ENCODE results near the gene SH3BP2.

DNA sequence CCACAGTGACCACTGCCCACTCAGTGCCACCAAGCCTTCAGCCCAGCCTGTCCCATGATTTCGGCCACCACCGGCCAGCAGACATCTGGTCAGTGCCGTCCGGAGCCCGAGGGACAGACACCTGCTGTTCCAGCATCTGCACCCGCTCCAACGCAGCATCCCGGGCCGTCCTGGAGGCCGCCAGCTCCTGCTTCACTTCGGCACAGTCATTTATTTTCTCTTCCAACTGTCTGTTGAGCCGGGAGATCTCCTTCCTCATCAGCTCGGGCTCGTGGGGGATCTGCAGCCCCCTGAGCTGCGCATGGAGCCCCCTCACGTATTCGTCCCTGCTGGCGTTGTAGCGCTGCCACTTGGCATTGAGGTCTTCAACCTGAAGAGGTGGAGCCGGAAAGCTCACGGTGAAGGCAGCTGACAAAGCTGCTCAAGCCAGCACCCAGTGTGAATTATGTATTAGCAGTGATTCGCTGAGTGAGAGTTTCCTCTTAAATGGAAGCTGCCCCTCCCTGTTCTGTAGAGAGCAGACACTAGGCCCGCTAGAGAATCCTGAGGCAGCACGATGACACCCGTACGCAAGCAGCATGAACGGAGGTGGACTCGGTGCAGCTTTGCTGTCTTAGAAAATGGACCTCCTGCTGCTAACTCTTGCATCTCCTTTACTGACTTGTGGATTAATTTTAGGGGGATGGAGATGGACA lies 48.2 kb upstream of the SH3BP2 start:
- TF ChIP-seq EZH2 (IDR thresholded peaks at IDR 0.05) (no peak), POLR2AphosphoS5 (IDR thresholded peaks at IDR 0.05; ENCODE audit: borderline replicate concordance, low read depth, low read length) (no peak), FOXP2 (optimal IDR thresholded peaks at IDR 0.05; ENCODE audit: control extremely low read depth, extremely low read length, insufficient read depth) (no peak)
